ENCODE measurements around the gene MARVELD2. TPM values are rescaled to one million over a fixed set of nuclear protein-coding genes. Genes with fewer than 3 reads are reported as not detected.
"Not testable (repeated sequence)": the region's sequence is repeated elsewhere in the genome, so short reads cannot be mapped to it uniquely, and the experiment has no call there.

MARVELD2 gene
- total RNA-seq, 1 donor from 2014 or later, result 1.6 TPM

DNA sequence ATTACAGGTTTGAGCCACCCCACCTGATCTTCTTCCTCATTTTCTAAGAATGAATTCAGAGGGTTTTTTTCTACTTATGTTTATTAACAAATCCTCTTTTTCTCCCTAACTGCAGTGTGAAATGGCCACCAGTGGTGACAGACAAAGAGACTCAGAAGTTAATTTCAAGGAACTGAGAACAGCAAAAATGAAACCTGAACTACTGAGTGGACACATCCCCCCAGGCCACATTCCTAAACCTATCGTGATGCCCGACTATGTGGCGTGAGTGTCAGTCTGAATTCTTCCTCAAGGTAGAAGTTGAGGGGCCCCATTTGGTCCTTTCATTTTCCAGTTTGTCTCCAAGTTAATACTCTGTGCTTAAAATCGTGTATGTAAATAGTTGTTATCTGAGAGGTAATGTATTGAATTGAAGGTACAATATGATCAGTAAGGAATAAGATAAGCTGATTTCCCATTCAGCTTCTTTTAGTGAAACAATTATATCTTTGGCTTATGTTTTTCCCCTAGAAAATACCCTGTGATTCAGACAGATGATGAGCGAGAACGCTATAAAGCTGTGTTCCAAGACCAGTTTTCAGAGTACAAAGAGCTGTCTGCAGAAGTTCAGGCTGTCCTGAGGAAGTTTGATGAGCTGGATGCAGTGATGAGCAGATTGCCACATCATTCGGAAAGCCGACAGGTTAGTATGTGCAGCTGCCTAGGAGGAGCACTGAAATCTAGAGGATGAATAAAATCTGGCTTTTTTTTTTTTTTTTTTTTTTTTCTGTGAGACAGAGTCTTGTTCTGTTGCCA lies 17.7 kb downstream of the MARVELD2 start:
- TF ChIP-seq, protein P1, sequence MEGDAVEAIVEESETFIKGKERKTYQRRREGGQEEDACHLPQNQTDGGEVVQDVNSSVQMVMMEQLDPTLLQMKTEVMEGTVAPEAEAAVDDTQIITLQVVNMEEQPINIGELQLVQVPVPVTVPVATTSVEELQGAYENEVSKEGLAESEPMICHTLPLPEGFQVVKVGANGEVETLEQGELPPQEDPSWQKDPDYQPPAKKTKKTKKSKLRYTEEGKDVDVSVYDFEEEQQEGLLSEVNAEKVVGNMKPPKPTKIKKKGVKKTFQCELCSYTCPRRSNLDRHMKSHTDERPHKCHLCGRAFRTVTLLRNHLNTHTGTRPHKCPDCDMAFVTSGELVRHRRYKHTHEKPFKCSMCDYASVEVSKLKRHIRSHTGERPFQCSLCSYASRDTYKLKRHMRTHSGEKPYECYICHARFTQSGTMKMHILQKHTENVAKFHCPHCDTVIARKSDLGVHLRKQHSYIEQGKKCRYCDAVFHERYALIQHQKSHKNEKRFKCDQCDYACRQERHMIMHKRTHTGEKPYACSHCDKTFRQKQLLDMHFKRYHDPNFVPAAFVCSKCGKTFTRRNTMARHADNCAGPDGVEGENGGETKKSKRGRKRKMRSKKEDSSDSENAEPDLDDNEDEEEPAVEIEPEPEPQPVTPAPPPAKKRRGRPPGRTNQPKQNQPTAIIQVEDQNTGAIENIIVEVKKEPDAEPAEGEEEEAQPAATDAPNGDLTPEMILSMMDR (IDR thresholded peaks at IDR 0.05; ENCODE audit: partially characterized antibody, unreplicated experiment), result no peak
- H3K36me3 Mint-ChIP-seq (ENCODE audit: unreplicated experiment), result no peaks in the 10 kb centered on the region
- H3K4me3 Mint-ChIP-seq (ENCODE audit: unreplicated experiment), result no peak overlapping the region
- H3K9me3 Mint-ChIP-seq (ENCODE audit: unreplicated experiment), result no peaks in the 10 kb centered on the region
- no peaks in the 10 kb centered on the region for H3K4me1 Mint-ChIP-seq (ENCODE audit: low read depth, unreplicated experiment)
- no peak overlapping the region for H3K27ac Mint-ChIP-seq (ENCODE audit: unreplicated experiment)
- no peaks in the 10 kb centered on the region for H3K27me3 Mint-ChIP-seq (ENCODE audit: unreplicated experiment)
- DNase-seq, result no peak

GRCh38 chr5:69435276-69435884 lies 20.5 kb downstream of the MARVELD2 start:
- H3K36me3 Mint-ChIP-seq (ENCODE audit: unreplicated experiment); H3K27me3 Mint-ChIP-seq (ENCODE audit: unreplicated experiment); H3K27ac Mint-ChIP-seq (ENCODE audit: unreplicated experiment); H3K4me1 Mint-ChIP-seq (ENCODE audit: low read depth, unreplicated experiment); DNase-seq; H3K9me3 Mint-ChIP-seq (ENCODE audit: unreplicated experiment); H3K4me3 Mint-ChIP-seq (ENCODE audit: unreplicated experiment): not testable (repeated sequence)

DNA sequence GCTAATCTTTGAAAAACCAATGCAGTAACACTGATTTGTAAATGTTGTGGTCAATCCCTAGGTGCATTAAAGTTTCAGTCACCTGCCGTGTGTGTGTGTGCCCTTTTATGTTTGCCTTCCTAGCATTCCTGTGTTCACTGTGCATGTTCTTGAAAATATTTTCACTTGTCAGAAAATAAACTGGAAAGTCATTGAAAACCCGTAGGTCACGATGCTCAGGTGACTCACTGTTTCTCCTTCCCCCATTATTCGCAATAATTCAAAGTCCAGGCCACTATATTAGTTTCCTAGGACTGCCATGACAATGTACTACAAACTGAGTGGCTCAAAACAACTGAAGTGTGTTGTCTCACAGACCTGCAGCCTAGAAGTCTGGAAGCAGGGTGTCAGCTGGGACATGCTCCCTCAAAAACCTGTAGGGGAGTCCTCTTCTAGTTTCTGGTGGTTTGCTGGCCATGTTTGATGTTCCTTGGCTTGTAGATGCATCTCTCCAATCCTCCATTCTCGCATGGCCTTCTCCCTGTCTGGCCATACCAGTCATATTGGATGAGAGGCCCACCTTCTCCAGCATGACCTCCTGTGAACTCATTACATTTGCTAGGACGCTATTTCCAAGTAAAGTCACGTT lies 29.3 kb downstream of the MARVELD2 start:
- TF ChIP-seq, protein P1 (IDR thresholded peaks at IDR 0.05; ENCODE audit: partially characterized antibody, unreplicated experiment), result no peak
- Mint-ChIP-seq H3K9me3 (ENCODE audit: unreplicated experiment) (no peaks in the 10 kb centered on the region), H3K27ac (ENCODE audit: unreplicated experiment) (no peak overlapping the region), H3K4me3 (ENCODE audit: unreplicated experiment) (no peak overlapping the region), H3K36me3 (ENCODE audit: unreplicated experiment) (no peaks in the 10 kb centered on the region), H3K4me1 (ENCODE audit: low read depth, unreplicated experiment) (no peaks in the 10 kb centered on the region), H3K27me3 (ENCODE audit: unreplicated experiment) (no peaks in the 10 kb centered on the region)
- DNase-seq, result no peak

GRCh38 chr5:69449511-69449910 lies 34.6 kb downstream of the MARVELD2 start:
- TF ChIP-seq, protein P1 (IDR thresholded peaks at IDR 0.05; ENCODE audit: partially characterized antibody, unreplicated experiment), result no peak
- Mint-ChIP-seq H3K36me3 (ENCODE audit: unreplicated experiment) (no peaks in the 10 kb centered on the region), H3K9me3 (ENCODE audit: unreplicated experiment) (no peaks in the 10 kb centered on the region), H3K27ac (ENCODE audit: unreplicated experiment) (no peak overlapping the region), H3K27me3 (ENCODE audit: unreplicated experiment) (no peaks in the 10 kb centered on the region), H3K4me1 (ENCODE audit: low read depth, unreplicated experiment) (no peaks in the 10 kb centered on the region), H3K4me3 (ENCODE audit: unreplicated experiment) (no peak overlapping the region)
- no peak for DNase-seq

DNA sequence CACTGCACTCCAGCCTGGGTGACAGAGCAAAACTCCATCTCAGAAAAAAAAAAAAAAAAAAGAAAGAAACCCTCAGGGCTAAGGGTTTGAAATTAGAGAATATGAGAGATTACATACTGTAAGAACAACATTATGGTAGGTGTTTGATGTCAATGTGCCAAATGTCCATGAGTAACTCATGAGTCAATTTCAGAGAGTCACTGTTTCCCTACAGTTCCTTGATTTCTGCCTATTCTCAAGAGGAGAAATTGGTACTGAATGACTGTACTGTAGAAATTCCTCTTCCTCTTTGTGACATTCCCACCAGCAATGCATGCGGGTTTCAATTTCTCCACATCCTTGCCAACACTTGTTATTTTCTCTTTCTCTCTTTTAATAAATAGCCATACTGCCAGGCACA lies 35.2 kb downstream of the MARVELD2 start:
- no peaks in the 10 kb centered on the region for H3K27me3 Mint-ChIP-seq (ENCODE audit: unreplicated experiment)
- no peaks in the 10 kb centered on the region for H3K36me3 Mint-ChIP-seq (ENCODE audit: unreplicated experiment)
- H3K4me1 Mint-ChIP-seq (ENCODE audit: low read depth, unreplicated experiment), result no peaks in the 10 kb centered on the region
- no peak overlapping the region for H3K4me3 Mint-ChIP-seq (ENCODE audit: unreplicated experiment)
- no peak overlapping the region for H3K27ac Mint-ChIP-seq (ENCODE audit: unreplicated experiment)
- TF ChIP-seq, protein P1 (IDR thresholded peaks at IDR 0.05; ENCODE audit: partially characterized antibody, unreplicated experiment), result no peak
- no peaks in the 10 kb centered on the region for H3K9me3 Mint-ChIP-seq (ENCODE audit: unreplicated experiment)
- no peak for DNase-seq

DNA sequence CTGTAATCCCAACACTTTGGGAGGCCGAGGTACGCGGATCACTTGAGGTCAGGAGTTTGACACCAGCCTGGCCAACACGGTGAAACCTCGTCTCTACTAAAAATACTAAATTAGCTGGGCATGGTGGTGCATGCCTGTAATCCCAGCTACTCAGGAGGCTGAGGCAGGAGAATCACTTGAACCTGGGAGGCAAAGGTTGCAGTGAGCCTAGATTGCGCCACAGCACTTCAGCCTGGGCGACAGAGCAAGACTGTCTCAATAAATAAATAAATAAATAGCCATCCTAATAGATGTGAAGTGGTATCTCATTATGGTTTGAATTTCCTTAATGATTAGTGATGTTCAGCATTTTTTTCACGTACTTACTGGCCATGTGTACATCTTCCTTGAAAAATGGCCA lies 35.6 kb downstream of the MARVELD2 start:
- not testable (repeated sequence) for H3K4me3 Mint-ChIP-seq (ENCODE audit: unreplicated experiment); DNase-seq; H3K9me3 Mint-ChIP-seq (ENCODE audit: unreplicated experiment); H3K27me3 Mint-ChIP-seq (ENCODE audit: unreplicated experiment); H3K4me1 Mint-ChIP-seq (ENCODE audit: low read depth, unreplicated experiment); H3K27ac Mint-ChIP-seq (ENCODE audit: unreplicated experiment); H3K36me3 Mint-ChIP-seq (ENCODE audit: unreplicated experiment)

All from glutamatergic neuron (in vitro differentiated cells).